GM19395 (cell line): Measurements from ENCODE around the gene OR1I1.

ENCODE experiments used
- ATAC-seq: cut with Tn5 transposase; IDR thresholded peaks from one replicate; pipeline ENCODE4 v1.9.1; 2021; ENCODE audit warnings: mild to moderate bottlenecking, moderate library complexity; ENCODE audit not compliant: unreplicated experiment

The OR1I1 gene

DNA sequence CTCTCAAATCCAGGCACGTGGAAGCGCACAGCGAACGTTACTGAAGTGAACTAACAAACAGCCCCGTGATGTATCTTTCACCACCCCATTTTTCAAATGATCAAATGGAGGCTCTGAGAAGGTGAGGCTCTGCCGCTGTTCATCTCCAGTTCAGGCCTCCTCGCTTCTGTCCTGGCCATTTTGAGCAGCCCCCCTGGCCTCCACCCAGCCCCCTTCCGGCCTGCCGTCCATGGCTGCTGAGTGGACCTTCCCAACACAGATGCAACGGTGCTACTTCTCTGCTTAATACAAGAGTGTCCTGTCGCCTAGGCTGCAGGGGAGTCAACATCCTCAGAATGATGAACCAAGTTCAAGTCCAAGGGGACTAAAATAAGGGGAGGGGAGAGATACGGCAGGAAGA is 34.8 kb downstream of the OR1I1 start:
- ATAC-seq: no peak

DNA sequence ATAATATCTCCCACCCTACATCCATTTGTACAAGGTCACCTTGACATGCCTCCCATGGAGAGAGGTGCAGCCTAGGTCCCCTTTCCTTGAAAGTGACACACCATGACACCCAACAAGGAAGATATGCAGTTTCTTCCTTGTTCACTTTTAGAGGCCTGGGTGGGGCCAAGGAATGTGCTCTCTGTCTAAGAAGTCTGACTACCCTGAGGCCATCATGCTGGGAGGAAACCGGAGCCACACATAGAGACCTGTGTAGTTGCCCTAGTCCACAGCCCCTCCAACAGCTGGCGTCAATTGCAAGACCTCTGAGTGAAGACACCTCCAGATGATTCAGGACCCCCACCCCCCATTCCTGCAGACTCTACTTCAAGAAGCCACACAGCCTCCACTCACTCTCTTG is 36.2 kb downstream of the OR1I1 start:
- ATAC-seq: no peak

DNA sequence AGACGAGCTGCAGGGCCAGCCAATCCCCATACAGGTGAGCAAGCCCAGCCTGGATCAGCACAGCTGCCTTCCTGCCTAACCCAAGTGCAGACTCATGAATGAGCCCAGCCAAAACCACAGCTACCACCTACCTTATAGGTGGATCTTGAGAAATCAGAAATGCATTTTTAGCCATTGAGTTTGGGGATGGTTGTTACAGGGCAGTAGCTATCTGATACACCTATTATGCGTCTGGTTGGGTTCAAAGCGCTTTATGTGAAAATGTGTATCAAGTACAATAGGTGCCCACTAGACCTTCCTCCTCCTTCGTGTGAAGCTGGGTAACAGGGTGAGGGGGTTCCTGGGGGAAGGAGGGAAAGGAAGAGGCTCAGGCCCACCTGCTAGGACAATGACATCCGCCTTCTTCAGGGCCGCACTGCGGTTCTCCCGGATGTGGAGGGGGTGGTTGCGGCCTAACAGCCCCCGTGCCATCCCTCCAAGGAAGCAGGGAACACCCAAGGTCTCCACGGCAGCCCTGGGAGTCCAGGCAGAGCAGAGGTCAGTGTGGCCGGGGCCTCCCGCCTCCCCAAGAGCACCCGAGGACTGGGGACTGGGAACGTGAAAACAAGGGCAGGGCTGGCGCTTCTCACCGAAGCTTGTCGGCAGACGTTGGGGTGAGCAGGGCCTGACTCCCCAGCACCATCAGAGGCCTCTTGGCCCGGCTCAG is 36.9 kb downstream of the OR1I1 start:
- ATAC-seq: no peak

DNA sequence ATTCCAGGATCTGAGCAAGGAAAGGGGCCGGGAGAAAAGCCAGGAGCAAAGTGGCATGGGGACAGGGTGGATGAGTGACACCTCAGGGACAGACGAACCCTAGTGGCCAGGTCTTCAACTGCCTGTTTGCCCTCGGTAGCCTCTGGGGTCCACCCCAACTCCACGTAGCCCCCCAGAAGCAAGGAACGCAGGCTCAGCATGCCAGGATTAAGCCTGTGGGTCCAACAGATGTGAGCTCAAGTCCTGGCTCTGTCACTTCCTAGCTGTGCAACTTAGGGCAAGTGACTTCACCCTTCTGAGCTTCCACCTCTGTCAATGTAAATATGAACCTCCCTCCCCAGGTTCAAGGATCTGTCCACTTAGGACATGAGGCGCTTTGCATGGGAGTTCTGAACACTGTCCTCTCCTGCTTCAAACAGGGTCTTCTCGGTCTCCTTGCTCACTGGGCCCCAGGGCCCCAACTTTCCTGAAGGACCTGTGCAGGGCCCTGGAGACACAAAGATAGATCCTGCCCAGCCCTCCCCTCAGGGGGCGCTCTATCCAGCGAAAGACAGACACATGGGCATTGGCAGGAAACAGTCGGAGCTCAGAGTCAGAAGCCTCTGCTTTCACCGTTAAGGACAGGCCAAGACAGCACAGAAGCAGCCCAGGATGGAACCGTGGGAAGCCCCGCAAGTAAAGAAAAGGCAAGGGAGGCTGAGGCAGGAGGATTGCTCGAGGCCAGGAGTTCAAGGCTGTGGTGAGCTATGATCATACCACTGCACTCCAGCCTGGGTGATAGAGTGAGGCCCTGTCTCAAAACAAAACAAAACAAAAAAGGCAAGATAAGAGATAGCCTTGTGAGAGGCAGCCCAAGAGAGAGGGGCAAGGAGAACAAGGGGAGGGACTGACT is 38.4 kb downstream of the OR1I1 start:
- no peak for ATAC-seq

DNA sequence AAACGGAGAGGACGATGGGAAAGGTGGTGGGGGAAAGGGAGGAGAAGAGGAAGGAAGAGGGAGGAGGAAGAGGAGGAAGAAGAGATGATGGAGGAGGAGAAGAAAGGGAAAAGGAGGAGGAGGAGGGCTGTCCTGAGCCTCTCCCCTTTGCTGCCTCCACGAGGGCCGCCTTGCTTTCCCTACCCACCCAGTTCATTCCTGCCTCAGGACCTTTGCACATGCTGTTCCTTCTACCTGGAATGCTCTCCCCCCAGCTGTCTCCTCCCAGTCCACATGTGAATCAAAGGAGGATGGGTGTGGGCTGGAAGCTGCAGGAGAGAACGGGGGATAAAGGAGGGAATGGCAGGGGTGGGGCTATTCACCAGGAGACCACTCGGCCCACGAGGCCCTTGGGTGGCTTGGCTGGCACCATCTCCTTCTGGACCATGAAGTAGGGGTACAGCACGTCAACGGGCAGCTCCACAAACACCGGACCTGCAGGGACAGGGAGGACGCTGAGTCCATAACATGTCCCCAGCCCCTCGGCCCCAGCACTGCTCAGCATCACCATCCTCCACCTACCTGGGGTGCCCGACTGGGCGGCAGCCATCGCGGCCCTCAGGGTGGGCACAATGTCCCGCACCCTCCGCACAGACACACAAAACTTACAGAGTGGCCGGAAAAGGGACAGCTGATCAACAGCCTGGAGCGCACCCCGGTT is 40.5 kb downstream of the OR1I1 start:
- no peak for ATAC-seq

DNA sequence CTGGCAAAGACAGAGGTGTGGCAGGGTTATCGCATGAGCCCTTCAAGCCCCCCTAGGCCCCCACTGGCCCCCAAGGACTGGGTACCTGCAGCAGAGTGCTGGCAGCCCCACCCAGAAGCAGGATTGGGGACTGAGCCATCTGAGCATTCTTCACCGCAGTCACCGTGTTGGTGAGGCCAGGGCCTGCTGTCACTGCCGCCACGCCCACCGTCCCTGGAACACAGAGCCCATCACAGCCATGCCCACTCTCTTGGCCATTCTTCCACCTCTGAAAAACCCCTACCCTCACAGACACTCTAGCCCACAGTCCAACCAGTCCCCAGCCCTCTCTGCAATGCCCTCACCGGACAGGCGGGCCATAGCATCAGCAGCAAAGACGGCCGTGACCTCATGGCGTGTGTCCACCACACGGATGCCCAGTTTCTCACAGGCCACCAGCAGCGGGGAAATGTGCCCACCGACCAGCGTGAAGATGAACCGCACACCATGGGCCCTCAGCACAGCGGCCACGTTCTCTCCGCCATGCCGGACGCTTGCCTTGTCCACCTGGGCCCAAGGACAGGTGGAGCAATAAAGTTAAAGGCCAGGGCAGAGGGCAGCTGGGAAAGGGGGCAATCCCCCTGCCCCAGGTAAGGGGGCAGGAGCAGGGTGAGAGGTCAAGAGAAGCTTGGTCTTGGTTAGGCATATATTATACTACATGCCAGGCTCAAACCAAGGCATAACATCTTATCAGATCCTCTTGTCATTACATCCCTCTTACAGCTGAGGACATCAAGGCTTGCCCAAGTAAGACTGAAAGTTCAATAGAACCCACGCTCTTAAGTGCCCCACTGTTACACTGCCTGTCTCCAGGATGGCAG is 41.2 kb downstream of the OR1I1 start:
- ATAC-seq: no peak

DNA sequence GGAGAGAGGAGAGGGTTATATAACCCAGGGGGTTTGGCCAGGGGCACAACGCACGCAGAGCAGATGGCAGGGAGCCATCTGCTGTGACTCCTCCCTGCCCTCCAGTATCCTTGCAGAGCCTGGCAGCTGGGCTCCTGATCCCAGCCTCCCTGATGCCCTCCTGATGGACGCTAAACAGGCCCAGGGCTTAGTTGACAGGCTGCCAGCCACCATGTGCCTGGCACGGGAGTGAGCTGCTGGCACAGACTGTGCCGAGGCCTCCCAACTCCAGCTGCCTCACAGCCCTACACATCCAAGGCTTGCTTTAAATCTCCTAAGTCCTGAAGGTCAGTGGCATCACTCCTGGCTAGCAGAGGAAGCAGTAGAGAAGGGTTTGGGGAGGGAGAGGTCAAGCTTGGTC is 41.9 kb downstream of the OR1I1 start:
- ATAC-seq: no peak

DNA sequence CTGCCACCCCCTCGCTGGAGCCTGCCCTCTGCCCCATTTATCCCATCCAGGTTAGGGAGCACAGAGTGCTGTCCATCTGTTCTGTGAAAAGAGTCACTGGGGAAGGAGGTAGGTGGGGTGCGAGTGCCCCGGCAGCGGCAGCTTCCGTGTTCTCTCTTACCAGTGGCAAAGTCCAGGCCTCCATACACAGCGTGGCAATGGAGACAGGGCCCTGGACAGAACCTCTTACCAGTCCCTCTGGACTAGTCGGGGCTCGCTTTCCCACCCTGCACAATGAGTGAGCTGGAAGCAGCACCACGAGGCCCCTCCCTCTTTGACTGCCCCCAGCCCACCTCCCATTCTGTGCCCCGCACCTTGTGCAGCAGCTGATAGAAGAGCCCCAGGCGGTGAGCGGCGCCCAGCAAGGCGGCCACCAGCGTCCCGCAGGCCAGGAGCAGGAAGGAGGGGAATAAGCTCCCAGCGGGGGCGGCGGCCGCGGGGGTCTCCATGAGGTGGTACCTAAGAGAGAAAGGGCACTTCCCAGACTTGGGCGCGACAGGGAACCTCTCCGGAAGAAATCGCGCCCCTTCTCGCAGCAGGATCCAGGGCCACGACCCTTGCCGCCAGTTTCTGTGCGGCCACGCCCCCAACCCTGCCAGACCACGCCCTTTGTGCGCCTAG is 42.7 kb downstream of the OR1I1 start:
- ATAC-seq: no peak

DNA sequence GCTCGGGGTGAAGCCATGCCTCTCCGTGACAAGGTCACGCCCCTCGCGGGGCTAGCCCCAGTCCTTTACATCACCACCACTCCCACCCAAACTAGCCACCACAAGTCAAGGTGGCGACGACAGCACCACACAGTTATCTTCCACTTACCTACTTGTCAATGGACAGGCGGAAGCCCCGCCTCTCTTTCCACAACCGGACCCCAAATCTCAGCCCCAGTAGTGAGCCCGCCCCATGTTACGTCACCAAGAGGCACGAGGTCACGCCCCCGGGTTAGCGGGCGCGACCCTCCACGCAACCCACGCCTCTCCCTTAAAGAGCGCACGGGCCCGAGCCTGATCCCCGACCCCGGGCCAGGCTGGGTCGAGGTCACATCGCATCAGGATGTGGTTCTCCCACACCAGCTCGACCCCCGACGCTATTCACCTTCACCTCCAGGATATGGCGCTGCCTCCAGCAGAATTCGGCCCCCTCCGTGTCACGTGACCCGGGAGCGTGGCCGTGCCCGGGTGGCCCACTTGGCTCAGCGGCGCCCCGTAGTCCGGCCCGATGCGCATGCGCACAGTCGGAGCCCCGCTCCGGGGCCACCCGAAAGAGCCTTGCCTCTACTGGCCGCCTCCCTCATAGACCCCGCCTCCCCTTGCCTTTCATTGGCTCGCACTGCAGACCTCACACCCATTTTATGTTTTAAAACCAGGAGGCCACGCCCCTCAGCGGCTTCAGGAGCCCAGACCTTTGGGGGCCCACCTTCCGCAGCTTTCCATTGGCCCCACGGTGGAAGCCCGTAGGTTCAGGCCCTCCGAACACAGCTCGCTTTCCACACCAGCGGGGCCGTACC is 43.4 kb downstream of the OR1I1 start:
- peak; percentile 81 for ATAC-seq

DNA sequence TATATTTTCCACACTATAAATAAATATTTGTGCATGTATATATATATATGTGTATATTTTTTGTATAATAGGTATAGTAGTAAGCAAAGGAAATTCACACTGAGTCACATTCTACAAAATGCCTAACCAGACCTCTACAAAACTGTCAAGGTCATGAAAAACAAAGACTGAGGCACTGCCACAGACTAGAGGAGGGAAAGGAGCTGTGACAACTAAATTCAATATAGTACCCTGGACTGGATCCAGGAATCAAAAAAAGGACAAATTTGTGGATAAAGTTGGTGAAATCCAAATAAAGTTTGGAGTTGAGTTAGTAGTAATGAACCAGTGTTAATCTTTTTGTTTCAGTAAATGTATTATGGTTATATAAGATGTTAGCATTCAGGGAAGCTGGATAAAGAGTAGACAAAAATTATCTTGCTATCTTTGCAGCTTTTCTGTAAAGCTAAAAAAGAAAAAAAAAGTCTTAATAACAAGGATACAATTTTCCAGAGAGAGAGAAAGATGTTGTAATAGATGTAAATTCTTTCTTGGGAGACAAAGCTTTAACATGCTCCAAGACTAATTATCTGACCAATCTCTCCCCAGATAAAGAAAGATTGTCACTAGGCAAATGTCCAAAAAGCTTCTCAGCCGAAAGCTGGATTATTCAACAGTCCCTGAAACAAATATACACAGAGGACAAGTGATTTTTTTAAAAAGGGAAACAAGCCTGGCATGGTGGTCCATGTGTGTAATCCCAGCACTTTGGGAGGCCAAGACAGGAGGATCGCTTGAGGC is 44.3 kb downstream of the OR1I1 start:
- ATAC-seq: no peak

DNA sequence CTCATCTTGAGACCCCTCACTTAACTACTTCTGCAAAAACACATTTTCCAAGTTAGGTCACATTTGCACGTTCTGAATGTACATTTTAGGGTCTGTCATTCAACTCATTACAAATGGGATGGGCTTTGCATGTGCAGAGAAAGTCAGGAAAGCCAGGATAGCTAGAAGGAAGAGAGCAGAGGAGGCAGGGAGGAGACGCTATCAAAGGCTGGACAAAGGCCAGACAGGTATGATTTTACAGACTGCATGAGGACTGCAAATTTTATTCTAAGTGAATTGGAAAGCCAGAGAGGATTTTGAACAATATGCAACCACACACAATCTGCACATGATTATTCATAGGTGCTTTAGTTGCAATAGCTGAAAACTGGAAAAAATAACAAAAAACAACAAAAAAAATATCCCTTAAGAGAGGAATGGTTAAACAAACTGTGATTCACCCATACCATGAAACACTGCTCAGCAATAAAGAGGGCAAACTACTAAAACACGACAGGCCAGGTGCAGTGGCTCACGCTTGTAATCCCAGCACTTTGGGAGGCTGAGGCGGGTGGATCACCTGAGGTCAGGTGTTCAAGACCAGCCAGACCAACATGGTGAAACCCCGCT is 46.3 kb downstream of the OR1I1 start:
- ATAC-seq: no peak

DNA sequence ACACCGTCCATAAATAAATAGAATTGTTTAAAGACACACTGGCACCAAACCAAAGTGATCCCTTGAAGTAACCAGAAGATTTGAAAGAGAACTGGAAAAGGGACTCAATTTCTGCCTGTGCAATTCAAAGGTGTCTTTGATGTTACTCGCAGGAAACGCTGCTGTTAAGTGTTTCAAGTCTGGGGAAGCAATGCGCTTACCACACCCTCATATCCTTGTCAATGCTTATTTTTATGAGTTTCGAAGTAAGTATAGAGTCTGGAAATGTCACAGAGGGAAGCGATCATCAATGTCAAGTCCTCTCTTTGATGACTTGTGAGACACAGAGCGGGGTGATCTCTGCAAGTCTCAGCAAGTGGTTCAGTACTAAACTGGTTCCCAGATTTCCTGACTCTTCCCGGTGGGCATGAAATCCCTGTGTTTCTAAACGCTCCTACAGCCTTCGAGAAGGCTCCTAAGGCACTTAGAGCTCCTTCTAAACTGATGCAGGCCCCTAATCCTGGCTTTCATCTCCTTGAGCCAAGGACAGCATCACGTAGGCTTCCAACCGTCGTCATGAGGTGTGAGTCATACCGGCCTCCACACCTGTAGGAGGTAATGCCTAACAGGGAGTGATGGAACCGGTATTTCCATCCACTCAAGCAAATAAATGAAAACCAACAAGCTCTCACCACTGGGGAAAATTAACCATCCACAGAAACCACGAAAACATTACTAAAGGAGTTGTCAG is 48.0 kb downstream of the OR1I1 start:
- ATAC-seq: no peak

DNA sequence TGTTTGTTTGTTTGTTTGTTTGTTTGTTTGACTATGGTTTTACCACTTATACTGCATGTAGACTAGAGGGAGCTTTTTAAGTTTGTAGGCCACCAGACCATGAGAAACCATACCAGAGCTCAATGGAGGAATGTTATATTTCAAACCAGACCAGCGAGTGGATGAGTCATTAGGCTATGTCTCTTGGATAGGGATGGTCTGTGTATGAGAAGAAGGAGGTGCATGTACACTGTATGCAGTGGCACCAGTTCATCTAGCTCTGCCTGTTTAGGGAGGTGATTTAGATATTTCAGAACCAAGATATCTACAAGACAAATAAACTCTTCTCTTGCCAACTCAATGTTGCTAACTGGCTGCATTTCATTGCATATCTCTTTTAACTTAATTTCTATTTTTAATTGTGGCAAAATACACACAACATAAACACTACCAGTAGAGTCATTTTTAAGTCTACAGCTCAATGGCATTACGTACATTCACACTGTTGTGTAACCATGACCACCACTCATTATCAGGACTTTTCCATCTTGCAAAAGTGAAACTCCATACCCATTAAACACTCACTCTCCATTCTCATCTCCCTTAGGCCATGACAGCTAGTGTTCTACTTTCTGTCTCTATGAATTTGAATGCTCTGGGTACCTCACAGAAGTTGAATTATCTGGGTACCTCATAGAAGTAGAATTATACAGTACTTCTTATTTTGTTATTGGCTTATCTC is 54.4 kb downstream of the OR1I1 start:
- no peak for ATAC-seq

DNA sequence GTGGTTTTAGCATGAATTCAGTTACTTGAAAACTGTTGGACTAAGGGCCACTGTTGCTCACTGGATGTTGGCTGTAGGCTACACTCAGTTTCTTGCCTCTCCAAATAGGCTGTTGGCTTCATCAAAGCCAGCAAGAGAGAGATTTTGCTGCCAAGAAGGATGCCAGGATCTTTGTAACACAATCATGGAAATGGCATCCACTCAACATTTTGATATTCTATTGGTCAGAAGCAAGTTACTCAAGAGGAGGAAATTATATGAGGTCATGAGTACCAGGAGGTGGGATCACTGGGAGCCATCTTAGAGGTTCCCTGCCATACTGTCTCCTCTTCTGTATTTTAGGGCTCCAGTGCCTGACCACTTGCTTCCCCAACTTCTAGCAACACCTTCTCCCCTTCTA is 55.8 kb downstream of the OR1I1 start:
- ATAC-seq: no peak

DNA sequence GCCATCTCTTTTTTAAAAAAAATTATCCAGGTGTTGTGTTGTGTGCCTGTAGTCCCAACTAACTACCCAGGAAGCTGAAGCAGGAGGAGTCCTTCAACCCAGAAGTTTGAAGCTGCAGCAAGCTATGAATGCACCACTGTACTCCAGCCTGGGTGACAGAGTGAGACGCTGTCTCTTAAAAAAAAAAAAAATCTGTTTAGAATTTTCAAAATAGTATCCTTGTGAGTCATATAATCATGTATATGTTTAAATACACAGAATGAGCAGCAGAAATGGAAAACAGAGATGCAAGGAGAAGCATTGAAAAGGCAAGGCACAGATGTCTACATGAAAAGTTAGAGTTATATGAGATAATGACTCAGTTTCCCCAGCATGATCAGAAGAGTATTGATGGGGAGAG is 56.4 kb downstream of the OR1I1 start:
- ATAC-seq: no peak

DNA sequence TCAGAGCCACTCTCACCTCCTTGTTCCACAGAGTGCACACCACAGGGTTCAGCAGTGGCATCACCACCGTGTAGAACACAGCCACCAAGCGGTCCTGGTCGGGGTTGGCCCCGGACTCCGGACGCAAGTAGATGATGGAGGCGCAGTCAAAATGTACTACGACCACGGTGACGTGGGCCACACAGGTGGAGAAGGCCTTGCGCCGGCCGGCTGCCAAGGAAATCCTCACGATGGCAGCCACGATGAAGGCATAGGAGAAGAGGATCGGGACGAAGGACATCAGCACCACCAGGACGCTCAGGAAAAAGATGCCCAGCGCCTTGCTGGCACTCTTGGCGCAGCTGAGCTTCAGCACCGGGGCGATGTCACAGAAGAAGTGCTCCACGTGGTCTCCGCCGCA is 59.1 kb downstream of the OR1I1 start:
- ATAC-seq: no peak

DNA sequence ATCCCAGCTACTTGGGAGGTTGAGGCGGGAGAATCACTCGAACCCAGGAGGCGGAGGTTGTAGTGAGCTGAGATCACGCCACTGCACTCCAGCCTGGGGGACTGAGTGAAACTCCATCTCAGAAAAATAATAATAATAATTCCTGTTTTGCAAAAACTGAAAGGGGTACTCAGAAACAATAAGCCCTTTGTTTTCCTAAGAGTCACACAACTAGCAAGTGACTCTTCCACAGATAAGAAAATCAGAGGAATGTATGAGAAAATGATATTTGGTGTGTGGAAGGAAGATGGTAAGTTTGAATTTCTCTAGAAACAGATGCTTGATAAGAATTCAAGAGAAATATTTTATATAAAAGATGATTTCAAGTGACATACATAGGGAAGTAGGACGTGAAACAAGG is 60.3 kb downstream of the OR1I1 start:
- no peak for ATAC-seq
